Hematopoietic multipotent progenitor cell (in vitro differentiated cells): Measurements from ENCODE around the gene IFNAR2. TPM values are rescaled to one million over a fixed set of nuclear protein-coding genes. Genes with fewer than 3 reads are reported as not detected.
"Not testable (repeated sequence)": the region's sequence is repeated elsewhere in the genome, so short reads cannot be mapped to it uniquely, and the experiment has no call there.

Experiments used
- DNase-seq, 3 donors: peaks; one replicate each; pipeline ENCODE4 v3.0.0-alpha.2; 2011 to 2015; ENCODE audit warnings: low read depth in 2 of 3, low spot score in 2 of 3
- total RNA-seq: library from RNA; depleted of rRNA; stranded (reverse); fragments of >200 nt; gene quantifications from one replicate; pipeline ENCODE4 v1.2.3, GENCODE V29; 2012

IFNAR2 gene
- total RNA-seq, 1 donor: 9.2 TPM

DNA sequence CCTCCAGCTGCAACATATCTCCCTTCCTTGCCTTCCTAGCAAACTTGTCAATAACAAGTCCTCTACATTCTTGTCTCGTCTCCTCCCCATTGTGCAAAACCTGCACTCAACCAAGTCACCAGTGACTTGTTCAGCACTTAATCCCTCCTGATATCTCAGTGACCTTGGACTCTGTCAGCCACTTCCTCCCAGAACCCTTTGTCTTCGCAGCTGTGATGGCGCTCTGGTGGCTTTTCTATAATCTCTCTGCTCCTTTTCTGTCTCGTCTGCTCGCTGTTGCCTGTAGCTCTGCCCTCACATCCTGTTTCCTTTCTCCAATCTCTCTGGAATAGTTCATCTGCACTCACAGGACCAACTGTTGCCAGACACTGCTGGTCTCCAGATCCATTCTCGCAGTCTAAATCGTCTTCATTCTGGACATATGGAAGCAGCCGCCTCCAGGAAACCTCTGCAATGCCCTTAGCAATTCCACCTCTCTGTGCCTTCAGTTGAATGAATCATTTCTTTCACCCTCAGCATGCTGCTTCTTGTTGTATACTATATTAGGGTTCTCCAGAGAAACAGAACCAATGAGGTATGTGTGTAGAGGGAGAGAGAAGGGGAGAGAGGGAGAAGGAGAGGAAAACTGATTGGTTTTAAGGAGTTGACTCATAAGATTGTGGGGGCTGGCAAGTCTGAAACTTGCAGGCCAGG lies 17.4 kb upstream of the IFNAR2 start:
- no peak for DNase-seq

DNA sequence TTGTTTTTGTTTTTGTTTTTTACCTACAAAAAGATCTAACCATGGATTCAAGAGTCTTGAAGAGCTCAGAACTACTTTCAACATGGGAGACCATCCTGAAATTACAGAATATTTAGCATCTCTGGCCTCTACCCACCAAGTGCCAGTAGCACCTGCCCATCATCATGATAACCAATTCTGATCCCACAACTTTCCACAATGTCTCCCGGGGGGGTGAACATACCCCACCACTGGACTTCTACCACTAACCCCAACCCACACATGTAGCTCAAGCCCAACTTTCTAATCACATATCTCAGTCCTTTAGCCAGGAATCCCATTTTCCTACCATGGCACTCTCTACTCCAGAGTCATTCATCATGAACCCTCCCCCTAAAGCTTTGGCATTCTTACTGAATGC lies 15.7 kb upstream of the IFNAR2 start:
- DNase-seq: no peak

DNA sequence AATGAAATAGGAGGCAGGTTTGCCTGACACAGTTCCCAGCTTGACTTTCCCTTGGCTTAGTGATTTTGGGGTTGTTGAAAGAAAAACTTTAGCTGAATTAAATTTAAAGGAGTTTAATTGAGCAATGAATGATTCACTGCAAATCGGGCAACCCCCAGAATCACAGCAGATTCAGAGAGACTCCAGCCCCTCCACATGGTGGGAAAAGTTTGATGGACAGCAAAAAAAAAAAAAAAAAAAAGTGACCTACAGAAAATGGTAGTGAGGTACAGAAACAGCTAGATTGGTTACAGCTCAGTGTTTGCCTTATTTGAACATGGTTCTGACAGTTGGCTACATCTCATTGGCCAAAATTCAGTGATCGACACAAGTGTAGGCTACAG lies 12.6 kb upstream of the IFNAR2 start:
- no peak for DNase-seq

DNA sequence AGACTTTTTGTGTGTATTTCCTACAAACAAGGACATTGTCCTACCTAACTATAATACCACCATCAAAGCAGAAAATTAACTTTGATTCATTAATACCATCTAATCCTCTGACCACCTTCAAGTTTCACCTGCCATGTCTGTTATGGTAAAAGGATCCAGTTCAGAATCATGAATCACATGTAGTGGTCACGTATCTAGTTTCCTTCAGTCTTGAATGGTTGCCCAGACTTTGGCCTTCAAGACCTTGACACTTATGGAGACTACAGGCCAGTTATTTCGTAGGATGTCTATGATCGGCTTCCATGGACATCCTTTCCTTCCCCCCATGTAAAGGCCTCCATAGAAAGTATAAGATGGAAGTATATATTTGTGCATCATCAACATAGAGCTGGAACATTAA lies 10.4 kb upstream of the IFNAR2 start:
- DNase-seq: no peak

DNA sequence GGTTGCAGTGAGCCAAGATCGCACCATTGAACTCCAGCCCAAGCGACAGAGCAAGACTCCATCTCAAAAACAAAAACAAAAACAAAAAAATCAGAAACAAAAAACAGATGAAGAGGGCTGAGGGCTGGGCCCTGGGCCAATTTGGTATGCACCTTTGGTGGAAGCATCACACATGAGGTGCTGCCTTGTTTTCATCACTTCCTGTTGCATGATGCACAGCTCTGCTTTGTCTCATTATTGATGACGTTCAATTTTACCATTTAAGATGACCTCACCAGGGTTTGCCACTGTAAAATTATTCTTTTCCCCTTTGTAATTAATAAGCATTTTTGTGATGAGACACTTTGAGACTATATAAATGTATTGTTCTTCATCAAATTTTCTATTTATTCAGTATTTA lies 9.8 kb upstream of the IFNAR2 start:
- no peak for DNase-seq

DNA sequence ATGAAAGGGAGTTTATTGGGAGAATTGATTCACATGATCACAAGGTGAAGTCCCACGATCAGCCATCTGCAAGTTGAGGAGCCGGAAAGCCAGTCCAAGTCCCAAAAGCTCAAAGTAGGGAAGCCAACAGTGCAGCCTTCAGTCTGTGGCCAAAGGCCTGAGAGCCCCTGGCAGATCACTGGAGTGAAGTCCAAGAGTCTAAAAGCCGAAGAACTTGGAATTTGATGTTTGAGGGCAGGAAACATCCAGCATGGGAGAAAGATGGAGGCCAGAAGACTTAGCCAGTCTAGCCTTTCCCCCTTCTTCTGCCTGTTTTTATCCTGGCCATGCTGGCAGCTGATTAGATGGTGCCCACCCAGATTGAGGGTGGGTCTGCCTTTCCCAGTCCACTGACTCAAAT lies 4.4 kb upstream of the IFNAR2 start:
- DNase-seq: not testable (repeated sequence)

DNA sequence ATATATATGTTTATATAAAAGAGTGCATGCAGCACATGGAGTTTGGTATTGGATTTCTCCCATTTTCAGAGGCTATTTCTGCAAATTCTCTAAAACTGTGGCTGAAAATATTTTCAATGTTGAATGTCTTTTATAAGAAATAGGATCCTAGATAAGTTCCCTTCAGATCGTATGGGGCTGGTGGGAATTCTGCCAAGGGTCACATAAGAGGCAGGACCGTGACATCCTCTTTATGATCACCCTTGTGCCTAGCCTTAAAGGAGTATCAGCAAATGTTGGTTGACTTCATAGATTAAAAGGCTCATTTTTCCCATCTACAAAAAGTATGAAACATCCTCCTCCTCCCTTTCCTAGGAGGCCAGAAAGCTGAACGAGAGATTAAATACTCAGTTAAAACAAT lies 1.3 kb upstream of the IFNAR2 start:
- DNase-seq: no peak

DNA sequence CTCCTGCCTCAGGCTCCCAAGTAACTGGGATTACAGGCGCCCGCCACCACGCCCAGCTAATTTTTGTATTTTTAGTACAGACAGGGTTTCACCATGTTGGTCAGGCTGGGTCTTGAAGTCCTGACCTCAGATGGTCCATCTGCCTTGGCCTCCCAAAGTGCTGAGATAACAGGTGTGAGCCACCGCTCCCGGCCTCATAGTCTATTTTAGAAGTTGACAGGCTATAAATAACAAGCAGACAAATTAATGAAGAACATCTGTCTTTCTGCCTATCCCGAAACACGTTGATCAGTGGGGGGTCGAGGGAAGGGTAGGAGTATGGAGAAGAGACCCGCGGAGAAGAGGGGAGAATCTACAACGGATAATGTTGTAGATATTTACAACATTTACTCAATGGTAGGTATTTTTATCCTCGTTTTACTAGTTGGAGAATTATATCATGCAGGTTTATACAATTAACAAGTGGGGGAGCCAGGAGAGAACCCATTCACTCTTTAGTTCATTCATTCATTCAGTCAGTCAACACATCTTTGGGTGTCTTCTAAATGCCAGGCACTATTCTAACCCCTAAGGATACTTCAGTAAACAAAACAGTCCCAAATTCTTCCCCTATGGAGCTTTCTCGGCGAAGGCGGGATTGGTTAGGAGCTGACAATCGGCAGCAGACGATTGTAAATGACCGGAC lies 497 bp upstream of the IFNAR2 start:
- DNase-seq: no peak

DNA sequence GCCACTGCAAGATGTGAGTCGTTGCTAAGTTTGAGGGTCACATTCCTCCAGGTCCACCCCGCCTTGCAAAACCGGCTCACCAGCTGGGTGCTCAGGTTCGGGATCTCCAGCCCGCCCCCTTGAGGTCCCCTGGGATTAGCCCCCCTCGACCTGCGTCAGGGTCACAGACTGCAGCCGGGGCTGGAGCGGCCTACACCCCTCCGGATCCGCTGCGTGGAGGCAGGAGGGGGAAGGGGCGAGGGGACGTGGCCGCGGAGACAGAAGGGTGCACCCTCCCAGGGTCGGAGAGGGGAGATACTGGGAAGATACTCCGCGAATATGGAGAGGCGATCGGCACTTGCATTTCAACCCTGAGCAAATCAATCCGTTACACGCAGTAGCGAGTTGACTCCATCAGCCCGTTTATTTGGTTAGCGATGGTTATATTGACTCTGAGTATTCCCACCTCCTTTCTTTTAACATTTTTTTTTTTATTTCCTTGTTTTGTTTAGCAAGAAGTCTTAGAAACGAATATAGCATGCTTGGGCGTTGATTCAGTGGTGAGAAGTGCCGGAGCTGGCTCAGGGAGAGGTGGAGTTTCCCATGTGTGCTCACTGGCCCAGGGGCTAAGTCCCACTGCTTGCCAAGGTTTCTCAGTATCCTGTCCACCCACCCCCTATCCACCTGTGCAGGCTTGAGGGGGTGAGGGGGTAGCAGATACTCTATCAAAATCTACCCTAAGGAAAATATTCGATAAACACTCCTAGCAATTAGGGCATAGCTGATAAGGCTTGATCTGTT lies 997 bp downstream of the IFNAR2 start:
- peak in 2 of 3 donors; percentile 36 to 67 for DNase-seq

DNA sequence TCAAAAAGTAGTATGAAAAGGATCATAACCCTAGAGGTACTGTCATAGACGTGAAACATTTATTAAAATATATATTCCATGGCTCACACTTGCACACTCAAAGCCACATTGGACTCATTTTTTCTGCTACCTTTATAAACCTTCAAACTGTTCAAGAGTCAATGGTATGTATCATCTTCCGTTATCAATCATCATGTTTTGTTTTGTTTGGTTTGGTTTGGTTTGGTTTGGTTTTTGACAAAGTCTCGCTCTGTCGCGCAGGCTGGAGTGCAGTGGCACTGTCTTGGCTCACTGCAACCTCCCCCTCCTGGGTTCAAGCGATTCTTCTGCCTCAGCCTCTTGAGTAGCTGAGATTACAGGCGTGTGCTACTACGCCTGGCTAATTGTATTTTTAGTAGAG lies 1.8 kb downstream of the IFNAR2 start:
- DNase-seq: no peak

DNA sequence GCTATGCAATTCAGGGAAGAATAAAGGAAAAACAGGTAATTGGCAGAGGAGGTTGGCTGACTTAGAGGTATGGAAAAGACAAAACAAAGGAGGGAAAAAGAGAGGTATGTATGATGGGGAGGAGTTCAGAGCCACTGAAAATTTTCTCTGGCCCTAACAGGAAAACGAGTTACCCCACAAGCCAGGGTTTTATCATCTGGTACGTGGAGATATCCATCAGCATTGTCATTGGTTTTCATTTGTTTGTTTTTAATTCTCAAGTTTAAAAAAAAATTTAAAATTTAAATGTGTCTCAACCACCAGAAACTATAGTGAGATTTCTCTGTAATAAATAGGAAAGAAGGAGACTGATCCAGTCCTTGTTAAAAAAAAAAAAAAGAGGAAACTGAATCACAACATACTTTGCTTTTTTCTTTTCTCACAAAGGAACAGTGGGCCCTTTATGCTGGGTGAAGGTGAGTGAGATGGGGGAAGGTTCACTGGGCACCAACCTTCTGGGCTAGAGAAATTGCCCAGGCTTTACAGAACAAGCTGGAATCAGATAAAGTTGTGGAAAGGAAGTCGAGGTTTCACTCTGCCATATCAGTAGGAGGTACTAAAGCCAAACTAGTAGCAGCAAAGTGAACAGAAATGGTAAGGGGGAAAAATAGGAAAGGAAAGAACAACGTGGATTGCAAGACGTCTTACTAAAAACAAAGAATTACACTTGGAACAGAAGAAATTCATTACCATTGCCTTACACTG lies 2.7 kb downstream of the IFNAR2 start:
- DNase-seq: peak in 1 of 3 donors; percentile 38

DNA sequence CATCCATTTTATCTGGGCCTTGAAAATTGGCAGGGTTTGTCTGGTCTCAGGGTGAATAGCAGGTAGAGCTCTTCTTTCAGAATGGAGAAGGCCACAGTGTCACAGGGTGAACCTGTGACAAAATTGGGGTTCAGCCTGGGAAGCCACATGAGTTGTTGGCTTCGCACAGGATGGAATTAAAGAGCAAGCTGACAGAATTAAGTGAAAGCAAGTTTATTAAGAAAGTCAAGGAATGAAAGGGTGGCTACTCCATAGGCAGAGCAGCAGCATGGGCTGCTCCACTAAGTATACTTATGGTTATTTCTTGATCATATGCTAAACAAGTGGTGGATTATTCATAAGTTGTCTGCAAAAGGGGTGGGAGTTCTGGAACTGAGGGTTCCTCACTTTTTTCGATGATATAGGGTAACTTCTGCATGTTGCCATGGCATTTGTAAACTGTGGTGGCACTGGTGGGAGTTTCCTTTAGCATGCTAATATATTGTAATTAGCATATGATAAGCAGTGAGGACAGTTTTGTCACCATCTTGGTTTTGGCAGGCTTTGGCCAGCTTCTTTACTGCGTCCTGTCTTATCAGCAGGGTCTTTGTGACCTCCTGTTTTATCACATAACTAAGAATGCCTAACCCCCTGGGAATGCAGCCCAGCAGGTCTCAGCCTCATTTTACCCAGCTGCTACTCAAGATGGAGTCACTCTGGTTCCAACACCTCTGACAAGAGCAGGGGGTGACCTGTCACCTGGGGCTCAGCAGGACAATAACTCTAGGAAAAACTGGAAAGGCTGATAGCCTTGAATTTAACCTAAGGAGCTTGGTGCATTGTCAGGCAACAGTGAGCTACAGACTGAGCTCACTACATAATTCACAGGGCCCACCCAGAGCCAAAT lies 5.1 kb downstream of the IFNAR2 start:
- peak in 1 of 3 donors; percentile 31 for DNase-seq

DNA sequence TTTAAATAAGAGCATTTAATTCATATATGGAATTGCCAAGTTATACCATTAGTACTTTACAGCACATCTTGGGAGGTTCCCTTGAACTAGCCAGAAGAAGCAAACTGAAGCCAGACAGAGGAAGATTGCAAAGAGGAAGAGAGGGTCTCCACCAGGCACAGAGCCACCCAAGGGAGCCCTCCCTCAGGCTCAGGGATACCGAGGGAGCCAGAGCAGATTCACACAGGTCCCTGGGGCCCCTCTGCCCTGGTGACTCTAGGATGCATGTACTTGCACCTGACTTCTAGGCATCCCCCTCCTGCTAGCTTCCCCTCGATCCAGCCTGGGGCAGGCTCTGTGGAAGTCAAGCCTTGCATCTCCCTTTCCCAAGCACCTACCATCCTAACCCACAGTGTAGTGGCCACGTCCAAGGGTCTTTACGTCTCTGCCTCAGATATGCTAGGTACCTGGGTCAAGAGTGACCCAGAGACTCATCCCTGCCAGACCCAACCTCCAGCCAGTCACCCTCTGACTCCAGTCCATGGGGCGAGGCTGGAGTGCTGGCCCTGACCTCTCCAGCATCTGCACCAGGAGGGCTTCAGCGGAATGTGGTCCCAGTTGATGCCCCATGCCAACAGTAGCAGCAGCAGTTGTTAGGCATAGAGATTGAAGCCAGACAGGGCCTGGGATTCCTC lies 6.4 kb downstream of the IFNAR2 start:
- DNase-seq: no peak

DNA sequence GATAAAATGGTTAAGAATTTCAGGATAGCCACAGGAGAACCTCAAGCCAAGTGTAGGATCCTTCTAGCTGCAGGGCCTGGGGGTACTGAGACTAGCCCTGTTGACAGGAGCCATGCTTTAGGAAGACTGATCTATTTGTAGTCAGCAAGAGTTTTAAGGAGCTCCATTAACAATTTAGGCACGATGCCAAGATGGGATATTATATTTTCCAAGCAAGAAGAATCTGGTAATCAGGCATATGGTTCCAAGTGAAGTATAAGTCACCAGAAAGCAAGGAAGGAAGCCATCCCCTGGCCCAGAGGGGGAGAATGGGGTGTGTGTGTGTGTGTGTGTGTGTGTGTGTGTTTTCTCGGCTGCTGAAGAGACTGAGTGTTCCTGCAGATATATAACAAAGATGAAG lies 7.0 kb downstream of the IFNAR2 start:
- no peak for DNase-seq

DNA sequence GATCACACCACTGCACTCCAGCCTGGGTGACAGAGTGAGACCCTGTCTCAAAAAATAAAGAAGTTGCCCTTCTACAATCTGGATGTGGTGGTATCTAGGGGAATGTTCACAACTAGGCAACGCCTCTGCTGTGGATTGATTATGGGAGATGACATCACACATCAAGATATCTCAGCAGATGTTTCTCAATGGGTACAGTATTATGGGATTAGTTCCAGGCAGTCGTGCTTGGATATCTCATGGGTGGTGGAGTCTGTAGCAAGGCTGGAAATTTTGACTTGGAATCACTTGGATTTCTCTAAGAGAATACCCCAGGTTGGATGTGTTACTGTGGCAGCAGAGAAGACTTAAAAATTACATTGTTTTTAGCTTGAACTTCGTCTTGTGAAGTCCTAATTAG lies 7.7 kb downstream of the IFNAR2 start:
- no peak for DNase-seq

DNA sequence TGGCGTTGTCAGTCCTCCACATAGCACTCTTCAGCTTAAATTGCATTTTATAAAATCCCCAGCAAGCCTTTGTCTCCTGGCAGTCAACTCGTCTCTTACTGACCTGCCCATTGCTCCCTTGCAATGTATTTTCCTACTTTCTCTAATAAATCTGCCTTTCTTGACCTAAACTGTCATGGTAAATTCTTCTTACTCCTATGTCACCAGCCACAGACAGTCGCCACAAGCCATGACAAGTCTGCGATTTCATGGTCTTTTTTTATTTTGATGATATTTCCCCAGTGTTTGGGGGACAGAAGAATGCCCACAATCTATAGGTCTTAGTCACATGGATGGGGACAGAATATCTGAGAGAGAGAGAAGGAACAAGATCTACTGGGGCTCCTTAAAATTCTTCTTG lies 8.4 kb downstream of the IFNAR2 start:
- DNase-seq: no peak

DNA sequence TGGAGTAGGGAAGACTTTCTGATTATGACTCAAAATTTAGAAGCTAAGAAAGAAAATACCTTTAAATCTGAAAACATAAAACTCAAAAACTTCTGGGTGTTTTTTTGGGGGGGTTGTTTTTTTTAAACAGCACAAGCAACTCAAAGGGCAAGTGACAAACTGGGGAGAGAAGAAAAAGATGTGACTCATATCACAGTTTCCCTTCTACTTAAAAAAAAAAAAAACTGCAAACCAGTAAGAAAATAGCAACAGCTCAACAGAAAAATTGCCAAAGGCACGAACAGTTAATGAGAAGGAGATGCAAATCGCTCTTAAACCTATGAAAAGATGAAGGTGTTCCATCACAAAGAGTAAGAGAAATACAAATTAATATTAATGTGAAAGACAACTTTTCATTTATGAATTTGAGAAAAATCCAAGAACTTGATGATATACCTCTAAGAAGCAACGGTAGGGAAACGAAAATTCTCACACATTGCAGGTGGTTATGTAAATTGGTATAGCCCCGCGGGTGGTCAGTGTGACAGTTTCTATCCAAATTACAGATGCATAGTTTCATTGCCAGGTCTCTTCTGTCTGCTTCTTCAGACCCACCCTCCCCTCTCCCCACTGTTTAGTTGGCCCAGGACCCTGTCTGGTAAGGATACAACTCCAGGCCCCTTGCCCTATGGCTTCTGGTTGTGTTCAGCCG lies 9.0 kb downstream of the IFNAR2 start:
- DNase-seq: peak in 1 of 3 donors; percentile 29

DNA sequence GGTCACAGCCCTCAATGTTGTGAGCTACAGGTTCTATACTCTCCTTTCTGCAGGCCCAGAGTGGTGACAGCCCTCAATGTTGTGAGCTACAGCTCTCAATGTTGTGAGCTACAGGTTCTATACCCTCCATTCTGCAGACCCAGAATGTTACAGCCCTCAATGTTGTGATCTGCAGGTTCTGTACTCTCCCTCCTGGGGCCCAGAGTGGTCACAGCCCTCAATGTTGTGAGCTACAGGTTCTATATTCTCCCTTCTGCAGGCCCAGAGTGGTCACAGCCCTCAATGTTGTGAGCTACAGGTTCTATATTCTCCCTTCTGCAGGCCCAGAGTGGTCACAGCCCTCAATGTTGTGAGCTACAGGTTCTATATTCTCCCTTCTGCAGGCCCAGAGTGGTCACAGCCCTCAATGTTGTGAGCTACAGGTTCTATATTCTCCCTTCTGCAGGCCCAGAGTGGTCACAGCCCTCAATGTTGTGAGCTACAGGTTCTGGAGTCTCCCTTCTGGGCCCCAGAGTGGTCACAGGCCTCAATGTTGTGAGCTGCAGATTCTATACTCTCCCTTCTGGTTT lies 9.9 kb downstream of the IFNAR2 start:
- not testable (repeated sequence) for DNase-seq

DNA sequence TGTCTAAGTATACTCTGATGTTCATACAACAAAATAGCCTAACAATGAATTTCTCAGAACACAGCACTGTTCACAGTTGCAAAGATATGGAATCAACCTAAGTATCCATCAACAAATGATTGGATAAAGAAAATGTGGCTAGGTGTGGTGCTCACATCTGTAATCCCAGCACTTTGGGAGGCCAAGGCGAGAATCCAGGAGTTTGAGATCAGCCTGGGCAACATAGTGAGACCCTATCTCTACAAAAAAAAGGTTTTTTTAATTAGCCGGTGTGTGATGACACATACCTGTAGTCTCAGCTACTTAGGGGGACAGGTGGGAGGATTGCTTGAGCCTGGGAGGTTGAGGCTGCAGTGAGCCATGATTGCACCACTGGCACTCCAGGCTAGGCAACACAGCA lies 10.7 kb downstream of the IFNAR2 start:
- DNase-seq: no peak
